ENCODE results near the gene DEFB132. TPM values are rescaled to one million over a fixed set of nuclear protein-coding genes. Genes with fewer than 3 reads are reported as not detected.

The DEFB132 gene
- total RNA-seq, 4 donors from 2014 or later = 0.66 to 38.4 (median 10.4) TPM; not detected in 1

DNA sequence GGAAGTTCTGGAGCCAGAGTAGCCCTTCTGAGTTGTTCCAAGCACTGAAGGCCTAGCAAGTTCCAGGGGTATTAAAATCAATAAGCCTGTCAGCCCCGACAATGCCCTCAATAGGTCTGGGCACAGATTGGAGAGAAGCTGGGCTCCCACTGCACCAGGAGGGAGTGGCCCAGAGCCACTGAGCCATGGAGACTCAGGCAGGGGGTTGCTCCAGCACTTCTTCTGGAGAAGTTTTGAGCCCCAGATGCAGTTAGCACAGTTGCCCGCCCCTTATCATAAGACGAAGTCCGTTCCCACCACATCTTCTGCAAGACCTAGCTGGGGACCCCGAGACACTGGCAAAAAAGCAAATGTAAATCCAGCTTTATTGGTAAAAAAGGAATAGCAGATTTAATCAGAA lies 13.0 kb downstream of the DEFB132 start:
- TF ChIP-seq, protein P1, sequence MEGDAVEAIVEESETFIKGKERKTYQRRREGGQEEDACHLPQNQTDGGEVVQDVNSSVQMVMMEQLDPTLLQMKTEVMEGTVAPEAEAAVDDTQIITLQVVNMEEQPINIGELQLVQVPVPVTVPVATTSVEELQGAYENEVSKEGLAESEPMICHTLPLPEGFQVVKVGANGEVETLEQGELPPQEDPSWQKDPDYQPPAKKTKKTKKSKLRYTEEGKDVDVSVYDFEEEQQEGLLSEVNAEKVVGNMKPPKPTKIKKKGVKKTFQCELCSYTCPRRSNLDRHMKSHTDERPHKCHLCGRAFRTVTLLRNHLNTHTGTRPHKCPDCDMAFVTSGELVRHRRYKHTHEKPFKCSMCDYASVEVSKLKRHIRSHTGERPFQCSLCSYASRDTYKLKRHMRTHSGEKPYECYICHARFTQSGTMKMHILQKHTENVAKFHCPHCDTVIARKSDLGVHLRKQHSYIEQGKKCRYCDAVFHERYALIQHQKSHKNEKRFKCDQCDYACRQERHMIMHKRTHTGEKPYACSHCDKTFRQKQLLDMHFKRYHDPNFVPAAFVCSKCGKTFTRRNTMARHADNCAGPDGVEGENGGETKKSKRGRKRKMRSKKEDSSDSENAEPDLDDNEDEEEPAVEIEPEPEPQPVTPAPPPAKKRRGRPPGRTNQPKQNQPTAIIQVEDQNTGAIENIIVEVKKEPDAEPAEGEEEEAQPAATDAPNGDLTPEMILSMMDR (IDR thresholded peaks at IDR 0.05; ENCODE audit: low read depth) = no peak

DNA sequence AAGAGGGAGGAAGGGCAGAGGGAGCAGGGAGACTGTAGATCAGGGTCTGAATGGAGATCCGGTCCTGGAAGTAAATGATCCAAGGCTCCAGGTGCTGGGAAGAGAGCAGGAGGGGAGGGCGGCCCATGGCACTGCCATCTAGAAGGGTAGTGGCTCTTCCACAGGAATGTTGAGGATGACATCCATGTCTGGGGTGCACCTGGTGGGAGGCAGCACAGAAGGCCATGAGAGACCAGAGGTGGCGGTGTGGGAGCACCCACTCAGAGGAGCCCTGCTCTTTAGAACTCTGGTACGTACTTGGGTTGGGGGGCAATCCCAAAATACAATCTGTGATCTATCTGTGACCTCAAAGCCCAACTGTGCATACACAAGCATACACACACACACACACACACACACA lies 13.5 kb downstream of the DEFB132 start:
- TF ChIP-seq, protein P1 (IDR thresholded peaks at IDR 0.05; ENCODE audit: low read depth) = no peak

DNA sequence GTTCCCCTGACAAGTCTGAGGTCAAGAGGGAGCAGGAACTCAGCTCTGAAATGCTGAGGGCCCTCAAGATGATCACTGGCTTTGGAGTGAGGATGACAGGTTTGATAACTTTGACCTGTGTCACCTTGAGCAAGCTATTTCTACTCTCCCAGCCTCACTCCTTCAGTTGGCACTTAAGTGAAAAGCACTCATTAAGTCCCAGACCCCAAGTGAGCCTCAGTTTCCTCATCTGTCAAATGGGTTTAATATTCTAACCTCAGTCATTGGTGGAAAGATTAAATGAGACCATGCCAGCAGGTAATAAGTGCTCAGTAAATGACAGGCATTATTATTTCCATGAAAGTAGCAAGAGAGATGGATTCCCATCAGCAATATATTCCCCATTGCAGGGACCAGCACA lies 14.0 kb downstream of the DEFB132 start:
- TF ChIP-seq, protein P1 (IDR thresholded peaks at IDR 0.05; ENCODE audit: low read depth) = no peak

DNA sequence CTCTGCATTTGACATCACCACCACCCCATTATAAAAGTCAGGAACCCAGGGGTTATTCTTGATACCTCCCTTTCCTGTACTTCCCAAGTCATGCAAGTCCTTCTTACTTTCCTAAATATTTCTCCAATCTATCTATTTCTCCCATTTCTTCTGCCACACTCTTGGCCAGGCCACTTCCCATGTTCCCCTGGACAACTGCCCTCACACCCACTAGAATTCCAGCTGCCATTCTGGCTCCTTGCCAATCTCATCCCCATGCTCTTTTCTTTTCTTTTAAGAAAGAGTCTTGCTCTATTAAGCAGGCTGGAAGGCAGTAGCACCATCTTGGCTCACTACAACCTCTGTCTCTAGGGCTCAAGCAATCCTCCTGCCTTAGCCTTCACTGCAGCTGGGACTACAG lies 15.2 kb downstream of the DEFB132 start:
- TF ChIP-seq, protein P1 (IDR thresholded peaks at IDR 0.05; ENCODE audit: low read depth) = no peak

DNA sequence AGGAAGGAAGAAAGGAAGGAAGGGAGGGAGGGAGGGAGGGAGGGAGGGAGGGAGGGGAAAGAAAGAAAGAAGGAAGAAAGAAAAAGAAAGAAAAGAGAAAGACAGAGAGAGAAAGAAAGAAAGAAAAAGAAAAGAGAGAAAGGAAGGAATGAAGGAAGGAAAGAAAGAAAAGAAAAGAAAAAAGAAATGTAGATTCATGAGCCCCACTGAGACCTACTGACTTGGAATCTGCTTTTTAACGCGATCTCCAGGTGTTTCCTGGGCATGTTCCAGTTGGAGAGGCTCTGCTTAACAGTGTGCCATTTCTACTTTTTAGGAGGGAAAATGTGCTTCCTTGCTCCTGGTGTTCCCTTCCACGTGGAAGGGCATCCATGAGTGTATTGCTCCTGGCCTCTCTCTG lies 16.4 kb downstream of the DEFB132 start:
- TF ChIP-seq, protein P1 (IDR thresholded peaks at IDR 0.05; ENCODE audit: low read depth) = no peak

DNA sequence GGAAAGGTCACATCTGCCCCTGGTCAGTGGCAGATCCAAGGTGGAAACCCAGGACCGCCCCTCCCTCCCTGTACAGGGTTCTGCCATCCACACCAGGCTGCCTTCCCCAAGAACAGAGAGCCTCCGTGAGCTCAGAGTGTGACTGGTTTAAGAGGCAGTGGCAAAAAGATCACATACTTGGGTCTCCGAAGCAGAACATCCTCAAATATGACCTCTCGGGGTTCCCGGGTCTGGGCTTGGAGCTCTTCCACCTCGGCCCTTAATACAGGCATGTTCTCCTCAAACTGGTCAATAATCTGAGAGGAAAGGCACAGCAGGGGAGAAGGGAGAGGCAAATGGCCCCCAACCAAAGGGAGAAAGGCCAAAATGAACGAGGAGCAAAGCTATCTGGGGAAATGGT lies 18.3 kb downstream of the DEFB132 start:
- TF ChIP-seq, protein P1 (IDR thresholded peaks at IDR 0.05; ENCODE audit: low read depth) = no peak

DNA sequence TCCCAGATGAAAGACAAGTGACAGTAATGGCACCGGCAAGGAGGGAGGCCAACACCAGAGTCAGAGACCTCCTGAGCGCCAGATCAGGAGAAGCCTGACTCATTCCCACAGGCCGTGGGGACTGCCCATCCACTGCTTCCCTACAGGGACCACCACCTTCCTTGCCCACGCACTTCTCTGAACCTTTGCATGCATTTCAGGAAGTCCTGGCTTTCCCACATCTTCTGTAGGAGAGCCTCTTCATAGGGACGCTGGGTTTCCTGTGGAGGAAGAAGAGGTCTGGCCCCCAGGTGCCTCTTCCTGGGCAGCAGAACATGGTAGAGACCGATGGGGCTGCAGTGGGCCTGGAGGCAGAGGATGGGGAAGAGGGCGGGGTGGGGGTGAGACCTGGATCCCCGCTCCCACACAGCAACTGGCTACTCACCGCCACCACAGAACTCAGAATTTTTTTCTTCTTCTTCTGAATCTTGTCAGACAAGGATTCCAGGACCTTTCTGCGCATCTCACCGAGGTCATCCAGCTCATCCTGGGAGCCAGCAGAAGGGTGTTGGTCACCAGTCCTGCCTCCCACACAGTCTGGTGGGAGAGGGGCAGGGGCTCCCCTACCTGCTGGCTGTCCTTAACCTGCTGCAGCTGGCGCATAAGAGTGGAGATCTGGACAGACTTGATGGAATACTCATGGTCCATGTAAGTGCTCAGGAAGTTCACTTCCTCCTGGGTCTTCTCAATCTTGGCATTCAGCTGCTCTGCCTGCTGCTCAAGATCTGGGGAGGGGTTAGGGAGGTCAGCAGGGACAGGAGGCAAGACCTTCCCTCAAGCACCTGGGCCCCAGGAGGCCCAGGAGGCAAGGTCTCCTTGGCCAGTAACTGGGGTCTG lies 19.3 kb downstream of the DEFB132 start:
- TF ChIP-seq, protein P1 (IDR thresholded peaks at IDR 0.05; ENCODE audit: low read depth) = no peak

Measured in subcutaneous adipose tissue (tissue), 4 donors.